A673 (cell line): ENCODE results near the gene PRKD1. TPM values are rescaled to one million over a fixed set of nuclear protein-coding genes. Genes with fewer than 3 reads are reported as not detected.

Source experiments
- BruUV-seq: library from RNA; stranded (reverse); fragments of 400-500 nt; replicated peaks from 2 replicates; lab custom pipeline; 2021; lab: Mats Ljungman, UMichigan
- CTCF ChIA-PET: fragments of 300-600 bp; sonication (Branson Sonifier 250); formaldehyde crosslinking; loops from one replicate; lab custom pipeline; 2022; ENCODE audit warnings: antibody characterized with exemption; lab: Charles Lee
- POLR2A ChIA-PET: fragments of 300-600 bp; sonication (Branson Sonifier 250); formaldehyde crosslinking; loops from one replicate; lab custom pipeline; 2022; ENCODE audit warnings: antibody characterized with exemption; ENCODE audit not compliant: low non-redundant PET; lab: Charles Lee
- DNase-seq: peaks from one replicate; pipeline ENCODE4 v3.0.0-alpha.2; 2015; ENCODE audit warnings: low spot score
- H3K27ac ChIP-seq: fragments of 200-600 bp; sonication (generic); 2 replicates; pipeline ENCODE4 v1.5.1; 2016; ENCODE audit warnings: mixed run types, low read depth, mild to moderate bottlenecking, mixed read lengths, antibody characterized with exemption, low read length; ENCODE audit not compliant: poor library complexity, severe bottlenecking
- H3K27me3 ChIP-seq: fragments of 200-600 bp; sonication (generic); replicated peaks from 2 replicates; pipeline ENCODE4 v1.6.1; 2017; ENCODE audit warnings: mixed run types, low read depth, mild to moderate bottlenecking, mixed read lengths, antibody characterized with exemption, low read length; ENCODE audit not compliant: insufficient read depth, poor library complexity
- H3K36me3 ChIP-seq: fragments of 200-600 bp; sonication (generic); 2 replicates; pipeline ENCODE4 v1.6.1; 2016; ENCODE audit warnings: mixed run types, mild to moderate bottlenecking, mixed read lengths, antibody characterized with exemption, low read length; ENCODE audit not compliant: insufficient read depth, poor library complexity, severe bottlenecking
- H3K4me1 ChIP-seq: fragments of 200-600 bp; sonication (generic); 2 replicates; pipeline ENCODE4 v1.6.1; 2017; ENCODE audit warnings: mixed run types, mild to moderate bottlenecking, mixed read lengths, antibody characterized with exemption, low read length; ENCODE audit not compliant: insufficient read depth, poor library complexity, severe bottlenecking
- H3K4me3 ChIP-seq: fragments of 200-600 bp; sonication (generic); 2 replicates; pipeline ENCODE4 v1.5.1; 2016; ENCODE audit warnings: low read depth, mixed run types, mild to moderate bottlenecking, mixed read lengths, low read length; ENCODE audit not compliant: poor library complexity, severe bottlenecking
- H3K9me3 ChIP-seq: fragments of 200-600 bp; sonication (generic); 2 replicates; pipeline ENCODE4 v1.6.1; 2016; ENCODE audit warnings: mixed run types, low read depth, mild to moderate bottlenecking, mixed read lengths, antibody characterized with exemption, low read length; ENCODE audit not compliant: poor library complexity, severe bottlenecking
- CTCF ChIP-seq: fragments of 300-800, 200-600 bp; sonication (generic); conservative IDR thresholded peaks from 2 replicates; pipeline ENCODE4 v1.5.1; 2017; ENCODE audit warnings: low read depth, mild to moderate bottlenecking, antibody characterized with exemption, low read length, moderate library complexity, mixed read lengths
- EZH2 ChIP-seq: fragments of 200-600 bp; sonication (generic); IDR thresholded peaks from 2 replicates; pipeline ENCODE4 v1.6.1; 2017; ENCODE audit warnings: borderline replicate concordance, low read depth, mild to moderate bottlenecking, mixed read lengths, antibody characterized with exemption, low read length; ENCODE audit not compliant: poor library complexity, severe bottlenecking
- intact Hi-C: fragments of 100-400 bp; cut with micrococcal nuclease; formaldehyde crosslinking; loops from one replicate; pipeline ENCODE4 v1.10.0; 2022; ENCODE audit not compliant: unreplicated experiment
- total RNA-seq: library from RNA; stranded (reverse); gene quantifications from 2 replicates; pipeline ENCODE4 v1.2.3, GENCODE V29; 2021

The PRKD1 gene
- total RNA-seq, 1 experiment from 2014 or later = 45.7 TPM

GRCh38 chr14:29712601-29713000 is 215.0 kb downstream of the PRKD1 start:
- H3K27me3 ChIP-seq = no peaks in the 10 kb centered on the region
- intact Hi-C loops = no loop called here
- BruUV-seq = no TSS peak
- no peaks in the 10 kb centered on the region for H3K36me3 ChIP-seq
- H3K4me1 ChIP-seq = peaks cover 19% of the 10 kb centered on the region
- ChIA-PET POLR2A (no interaction called here), CTCF (no interaction called here)
- no peaks in the 10 kb centered on the region for H3K9me3 ChIP-seq
- TF ChIP-seq CTCF = no peak
- no peak for TF ChIP-seq EZH2
- no peak overlapping the region for H3K4me3 ChIP-seq
- no peak for DNase-seq
- H3K27ac ChIP-seq = no peak overlapping the region

- TF ChIP-seq CTCF (peak; percentile 61), EZH2 (no peak)
- POLR2A ChIA-PET = no interaction called here
- CTCF ChIA-PET = no interaction called here
- no peaks in the 10 kb centered on the region for H3K9me3 ChIP-seq
- BruUV-seq = no TSS peak
- no peaks in the 10 kb centered on the region for H3K36me3 ChIP-seq
- H3K4me3 ChIP-seq = no peak overlapping the region
- H3K27me3 ChIP-seq = no peaks in the 10 kb centered on the region
- intact Hi-C loops = no loop called here
- H3K4me1 ChIP-seq = peaks cover 19% of the 10 kb centered on the region
- DNase-seq = peak; percentile 54
- H3K27ac ChIP-seq = peak overlapping the region; percentile 64
These were observed 217.6 kb downstream of the PRKD1 start for GRCh38 chr14:29710015-29710414.

- ChIA-PET POLR2A (no interaction called here), CTCF (no interaction called here)
- Histone ChIP-seq H3K4me3 (no peak overlapping the region), H3K4me1 (peaks cover 19% of the 10 kb centered on the region), H3K36me3 (no peaks in the 10 kb centered on the region), H3K27ac (peak overlapping the region; percentile 64), H3K9me3 (no peaks in the 10 kb centered on the region), H3K27me3 (no peaks in the 10 kb centered on the region)
- intact Hi-C loops = loop anchor here (2.0 kb wide), 1 partner anchor 295 kb away; no protein-coding TSS in a partner anchor
- DNase-seq = peak; percentile 30
- no TSS peak for BruUV-seq
- TF ChIP-seq EZH2 (no peak), CTCF (no peak)
These were observed 218.2 kb downstream of the PRKD1 start for GRCh38 chr14:29709490-29709889.
